HG02943 (cell line): Measurements from ENCODE around the gene SPSB2.

Experiments
- ATAC-seq: cut with Tn5 transposase; IDR thresholded peaks from one replicate; pipeline ENCODE4 v1.9.1; 2021; ENCODE audit warnings: mild to moderate bottlenecking, low read depth, moderate library complexity; ENCODE audit not compliant: unreplicated experiment

SPSB2 gene

DNA sequence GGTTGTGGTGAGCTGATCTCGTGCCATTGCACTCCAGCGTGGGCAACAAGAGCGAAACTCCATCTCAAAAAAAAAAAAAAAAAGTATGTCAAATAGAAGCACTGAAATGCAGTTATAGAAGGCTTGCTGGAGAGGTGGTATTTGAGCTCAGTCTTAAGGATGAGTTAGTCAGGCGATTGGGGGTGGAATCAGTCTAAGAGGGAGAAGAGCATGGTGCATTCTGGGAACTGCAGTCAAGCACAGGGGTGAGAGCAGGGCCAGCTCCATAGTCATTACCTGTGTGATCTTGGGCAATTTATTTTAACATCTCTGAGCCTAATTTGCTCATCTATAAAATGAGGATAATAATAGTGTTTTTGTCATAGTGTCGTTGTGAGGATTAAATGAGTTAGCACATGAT lies 38.2 kb downstream of the SPSB2 start:
- ATAC-seq = no peak

DNA sequence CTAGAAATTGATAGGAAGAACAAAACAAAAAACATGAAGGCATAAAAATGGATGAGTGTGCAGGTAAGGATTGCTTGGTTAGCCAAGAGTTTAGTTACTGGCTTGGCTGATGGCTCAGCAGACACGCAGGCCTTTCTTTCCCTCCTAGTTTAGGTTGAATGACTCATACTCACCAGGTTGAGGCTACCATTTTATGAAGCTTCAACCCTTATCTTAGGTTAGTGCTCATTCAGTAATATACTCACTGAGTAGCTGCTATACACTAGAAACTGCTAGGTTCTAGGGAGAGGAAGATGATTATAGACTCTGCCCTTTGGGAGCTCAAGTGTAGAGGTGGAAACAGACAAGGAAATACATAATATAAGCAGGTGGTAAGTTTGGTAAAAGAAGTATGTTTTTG lies 38.8 kb downstream of the SPSB2 start:
- no peak for ATAC-seq

DNA sequence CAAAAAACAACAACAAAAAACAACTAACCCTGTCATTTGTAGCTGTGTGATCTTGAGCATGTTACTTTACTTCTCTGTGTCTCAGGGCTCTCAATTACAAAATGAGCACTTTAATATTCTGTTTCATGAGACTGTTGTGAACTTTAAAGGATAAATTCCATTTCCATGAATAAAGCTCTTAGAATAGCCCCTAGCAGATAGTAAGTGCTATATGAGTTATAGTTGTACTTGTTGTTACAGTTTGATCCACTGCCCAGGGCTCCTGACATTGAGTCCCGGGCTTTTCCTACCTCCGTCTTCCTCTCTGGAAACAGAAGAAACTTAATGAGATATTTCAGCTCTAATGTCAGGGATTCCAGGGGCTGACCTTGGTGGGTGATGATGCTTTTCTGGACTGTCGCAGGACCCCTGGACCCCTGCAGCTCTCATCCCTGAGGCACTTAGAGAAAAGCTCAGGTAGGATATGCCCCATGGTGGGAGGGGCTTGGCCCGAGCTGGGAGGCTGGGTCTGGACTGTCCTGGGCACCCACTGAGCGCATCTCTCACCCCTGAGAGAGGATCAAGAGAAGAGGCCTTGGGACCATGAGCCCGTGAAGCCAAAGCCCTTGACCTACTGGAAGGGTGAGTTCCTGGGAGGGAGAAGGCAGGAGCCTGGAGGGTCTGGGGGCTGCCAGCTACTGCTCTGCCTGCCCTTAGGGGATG lies 39.8 kb downstream of the SPSB2 start:
- ATAC-seq = no peak

DNA sequence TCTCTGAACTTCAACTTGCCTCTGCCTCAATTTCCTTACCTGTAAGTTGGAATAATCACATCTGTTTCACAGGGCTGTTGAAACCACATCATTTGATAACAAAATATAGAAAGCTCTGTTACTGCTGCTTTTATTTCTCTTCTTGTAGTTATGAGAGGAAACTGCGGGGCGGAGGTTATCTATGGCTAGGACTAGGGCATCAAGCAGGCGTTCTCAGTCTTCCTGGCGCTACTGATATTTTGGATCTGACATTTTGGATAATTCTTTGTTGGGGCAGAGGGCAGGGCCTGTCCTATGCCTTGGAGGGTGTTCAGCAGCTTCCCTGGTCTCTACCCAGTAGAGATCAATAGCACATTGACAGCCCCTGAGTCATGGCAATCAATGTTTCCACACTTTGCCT lies 41.0 kb downstream of the SPSB2 start:
- no peak for ATAC-seq

DNA sequence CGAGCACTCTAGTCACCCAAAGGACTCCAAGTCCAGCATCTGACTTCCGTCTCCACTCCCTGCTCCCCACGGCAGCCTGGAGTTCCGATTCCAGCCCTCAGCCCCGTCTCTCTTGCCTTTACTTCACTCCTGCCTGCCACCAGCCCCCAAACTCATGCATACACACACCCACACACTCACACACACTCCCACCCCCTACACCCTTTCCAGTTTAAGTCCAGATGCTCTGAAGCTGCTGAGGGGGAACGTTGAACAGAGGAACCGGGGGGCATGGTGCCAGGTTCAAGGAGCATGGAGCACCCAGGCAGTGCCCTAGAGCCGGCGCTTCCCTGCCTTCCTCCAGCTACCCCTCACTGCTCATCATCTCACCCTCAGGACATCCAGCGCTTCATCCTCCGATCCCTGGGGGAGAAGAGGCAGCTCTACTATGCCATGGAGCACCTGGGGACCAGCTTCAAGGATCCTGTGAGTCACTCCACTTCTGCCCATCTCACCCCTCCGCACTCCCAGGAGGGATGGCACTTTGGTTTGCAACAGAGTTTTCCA lies 41.6 kb downstream of the SPSB2 start:
- ATAC-seq = no peak

DNA sequence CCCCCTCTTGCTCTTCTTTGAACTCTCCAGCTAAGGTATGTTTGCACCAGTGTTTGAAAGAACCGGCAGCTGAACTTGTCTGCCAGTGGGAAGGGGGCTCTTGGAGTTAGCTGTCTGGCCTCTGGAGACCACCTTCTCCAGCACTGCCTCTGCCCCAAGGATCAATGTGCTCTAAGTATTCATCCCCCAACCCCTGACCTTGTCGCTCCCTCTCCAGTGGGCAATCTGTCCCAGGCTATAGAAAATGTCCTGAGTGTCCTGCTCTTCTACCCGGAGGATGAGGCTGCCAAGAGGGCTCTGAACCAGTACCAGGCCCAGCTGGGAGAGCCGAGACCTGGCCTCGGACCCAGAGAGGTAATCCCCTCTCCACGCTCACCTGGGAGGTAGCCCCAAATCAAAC lies 42.1 kb downstream of the SPSB2 start:
- no peak for ATAC-seq

DNA sequence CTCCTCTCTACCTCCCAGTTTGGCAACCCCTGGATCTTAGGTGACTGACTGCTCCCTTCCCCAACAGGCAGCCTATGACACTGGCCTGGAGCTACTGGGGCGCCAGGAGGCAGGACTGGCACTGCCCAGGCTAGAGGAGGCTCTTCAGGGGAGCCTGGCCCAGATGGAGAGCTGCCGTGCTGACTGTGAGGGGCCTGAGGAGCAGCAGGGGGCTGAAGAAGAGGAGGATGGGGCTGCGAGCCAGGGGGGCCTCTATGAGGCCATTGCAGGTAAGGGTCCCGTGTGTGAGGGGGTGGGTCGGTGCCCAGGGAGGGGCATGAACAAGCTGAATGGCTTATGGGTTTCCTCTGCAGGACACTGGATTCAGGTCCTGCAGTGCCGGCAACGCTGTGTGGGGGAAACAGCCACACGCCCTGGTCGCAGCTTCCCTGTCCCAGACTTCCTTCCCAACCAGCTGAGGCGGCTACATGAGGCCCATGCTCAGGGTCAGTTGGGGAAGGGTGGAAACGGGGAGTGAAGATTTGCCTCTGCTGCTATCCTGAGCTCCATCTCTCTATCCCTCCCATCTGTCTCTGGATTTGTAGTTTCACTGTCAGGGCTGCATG lies 42.7 kb downstream of the SPSB2 start:
- ATAC-seq = no peak

DNA sequence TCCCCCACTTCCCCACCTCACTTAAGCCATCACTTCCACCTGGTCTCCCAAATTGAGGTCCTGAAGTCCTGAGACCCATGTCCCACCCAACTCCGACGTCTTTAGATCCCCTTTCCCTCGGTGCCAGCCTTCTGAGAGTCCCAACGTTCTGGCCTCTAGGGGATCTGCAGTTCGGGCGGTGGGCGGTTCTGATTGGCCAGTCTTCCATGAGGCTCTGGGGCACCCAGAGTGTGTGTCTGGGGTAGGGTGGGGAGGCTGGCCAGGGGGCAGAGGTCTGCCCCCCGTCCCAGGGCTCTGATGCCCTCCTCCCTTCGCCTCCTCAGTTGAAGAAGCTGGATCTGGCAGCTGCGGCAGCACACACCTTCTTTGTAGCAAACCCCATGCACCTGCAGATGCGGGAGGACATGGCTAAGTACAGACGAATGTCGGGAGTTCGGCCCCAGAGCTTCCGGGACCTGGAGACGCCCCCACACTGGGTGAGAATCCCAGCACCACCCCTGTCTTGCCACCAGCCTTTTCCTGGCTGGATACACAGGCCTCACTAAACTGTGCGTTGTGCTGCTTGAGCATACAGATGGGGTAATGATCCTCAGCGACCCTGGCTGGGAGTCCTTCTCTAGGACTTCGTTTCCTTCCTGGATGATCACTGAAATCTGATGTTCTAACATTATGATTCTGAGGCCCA lies 43.4 kb downstream of the SPSB2 start:
- no peak for ATAC-seq

DNA sequence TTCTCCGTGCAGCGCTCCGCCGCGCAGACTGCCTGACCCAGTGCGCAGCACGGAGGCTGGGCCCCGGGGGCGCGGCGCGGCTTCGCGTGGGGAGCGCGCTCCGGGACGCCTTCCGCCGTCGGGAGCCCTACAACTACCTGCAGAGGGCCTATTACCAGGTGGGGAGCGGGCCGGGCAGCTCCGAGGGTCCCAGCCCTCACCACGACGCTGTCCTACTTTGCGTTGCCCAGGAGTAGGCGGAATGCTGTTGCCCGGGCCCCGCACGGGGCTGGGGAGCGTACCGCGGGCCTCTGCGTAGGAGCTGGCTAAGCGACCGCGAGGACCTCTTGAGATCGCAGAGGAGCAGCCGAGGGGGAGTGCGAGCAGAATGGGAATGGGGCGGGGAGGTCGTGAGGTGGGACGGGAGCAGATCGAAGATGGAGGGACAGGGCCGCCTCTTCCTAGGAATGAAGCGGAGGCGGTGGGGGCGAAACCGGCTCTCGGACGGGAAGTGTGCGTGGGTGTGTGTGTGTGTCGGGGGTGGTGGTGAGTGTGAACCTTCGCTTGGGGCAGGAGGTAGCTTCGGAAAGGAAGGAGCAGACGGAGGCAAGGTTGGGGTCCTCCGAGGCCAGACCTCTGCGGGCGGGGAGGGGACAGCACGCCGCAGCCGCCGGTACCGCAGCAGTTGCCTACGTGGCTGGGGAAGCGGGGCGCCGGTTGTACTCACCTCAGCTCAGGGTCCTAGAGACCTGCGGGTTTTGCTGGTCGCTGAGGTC lies 44.1 kb downstream of the SPSB2 start:
- ATAC-seq = no peak

DNA sequence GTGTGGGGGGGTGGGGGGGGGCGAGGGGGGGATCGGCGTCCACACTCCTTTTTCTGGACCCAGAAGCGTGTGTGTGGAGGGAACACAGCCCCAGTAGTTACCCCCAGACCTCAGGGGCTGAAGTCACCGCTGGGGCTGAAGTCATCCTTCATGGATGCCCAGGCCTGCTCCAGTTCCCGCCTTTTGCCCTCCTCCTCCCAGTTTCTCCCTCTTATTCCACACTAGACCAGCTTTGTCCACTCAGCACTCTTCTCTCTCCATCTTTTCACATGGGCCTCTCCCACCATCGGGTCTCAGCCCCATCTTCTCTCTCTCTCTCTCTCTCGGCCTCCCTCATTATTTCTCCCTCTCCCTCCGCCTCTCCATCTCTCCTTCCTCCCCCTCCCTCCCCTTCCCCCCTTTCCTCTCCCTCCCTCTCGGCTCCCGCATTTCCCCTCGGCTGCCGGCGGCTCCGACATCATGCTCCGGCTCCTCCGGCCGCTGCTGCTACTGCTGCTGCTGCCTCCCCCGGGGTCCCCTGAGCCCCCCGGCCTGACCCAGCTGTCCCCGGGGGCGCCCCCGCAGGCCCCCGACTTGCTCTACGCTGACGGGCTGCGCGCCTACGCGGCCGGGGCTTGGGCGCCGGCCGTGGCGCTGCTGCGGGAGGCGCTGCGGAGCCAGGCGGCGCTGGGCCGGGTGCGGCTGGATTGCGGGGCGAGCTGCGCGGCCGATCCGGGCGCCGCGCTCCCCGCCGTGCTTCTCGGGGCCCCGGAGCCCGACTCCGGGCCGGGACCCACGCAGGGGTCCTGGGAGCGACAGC lies 44.9 kb downstream of the SPSB2 start, which contains the start of gene P3H3:
TSS of gene P3H3 (plus strand) at position 426 of the 799 bp plus-strand sequence. CDS start at position 460, 34 bp downstream.
- ATAC-seq = no peak

DNA sequence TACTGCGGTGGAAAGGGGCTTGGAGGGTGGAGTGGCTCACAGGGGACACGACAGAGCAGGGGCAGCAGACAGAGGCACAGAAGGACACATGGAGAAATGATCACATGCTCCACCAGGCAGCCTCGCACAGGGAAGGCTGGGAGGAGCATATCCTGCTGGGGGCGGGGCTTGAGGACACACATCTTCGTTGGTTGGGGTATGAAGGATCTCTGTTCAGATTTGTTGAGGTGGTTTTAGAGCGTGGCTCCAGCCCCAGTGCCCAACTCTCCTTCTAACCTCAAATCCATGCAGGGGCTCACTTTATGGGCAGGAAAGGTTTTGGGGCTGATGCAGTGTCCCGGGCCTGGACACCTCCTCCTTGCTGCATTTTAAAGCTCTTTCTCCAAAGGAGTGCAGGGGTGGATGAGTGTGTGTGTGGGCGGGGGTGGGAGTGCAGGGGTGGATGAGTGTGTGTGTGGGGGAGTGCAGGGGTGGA lies 45.6 kb downstream of the SPSB2 start:
- ATAC-seq = no peak

DNA sequence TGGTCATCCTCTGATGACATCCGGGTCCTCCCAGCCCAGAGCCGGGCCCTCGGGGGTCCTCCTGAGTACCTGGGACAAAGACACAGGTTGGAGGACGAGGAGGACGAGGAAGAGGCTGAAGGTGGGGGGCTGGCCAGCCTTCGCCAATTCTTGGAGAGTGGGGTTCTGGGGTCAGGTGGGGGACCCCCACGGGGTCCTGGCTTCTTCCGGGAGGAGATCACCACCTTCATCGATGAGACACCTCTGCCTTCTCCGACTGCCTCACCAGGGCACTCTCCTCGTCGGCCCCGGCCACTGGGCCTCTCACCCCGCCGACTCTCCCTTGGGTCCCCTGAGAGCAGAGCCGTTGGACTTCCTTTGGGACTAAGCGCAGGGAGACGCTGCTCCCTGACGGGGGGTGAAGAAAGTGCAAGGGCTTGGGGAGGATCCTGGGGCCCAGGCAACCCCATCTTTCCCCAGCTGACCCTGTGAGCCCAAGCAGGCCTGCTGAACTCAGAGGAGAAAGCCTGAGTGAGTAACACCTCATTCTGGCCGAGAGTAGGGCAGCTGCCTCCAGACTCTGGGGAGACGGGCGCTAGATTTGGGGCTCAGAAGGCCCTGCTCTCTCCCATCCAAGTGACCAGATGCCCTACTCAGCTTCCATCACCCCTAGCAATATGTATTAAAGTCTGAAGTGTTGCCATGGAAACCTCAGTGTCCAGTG lies 46.2 kb downstream of the SPSB2 start:
- ATAC-seq = no peak

DNA sequence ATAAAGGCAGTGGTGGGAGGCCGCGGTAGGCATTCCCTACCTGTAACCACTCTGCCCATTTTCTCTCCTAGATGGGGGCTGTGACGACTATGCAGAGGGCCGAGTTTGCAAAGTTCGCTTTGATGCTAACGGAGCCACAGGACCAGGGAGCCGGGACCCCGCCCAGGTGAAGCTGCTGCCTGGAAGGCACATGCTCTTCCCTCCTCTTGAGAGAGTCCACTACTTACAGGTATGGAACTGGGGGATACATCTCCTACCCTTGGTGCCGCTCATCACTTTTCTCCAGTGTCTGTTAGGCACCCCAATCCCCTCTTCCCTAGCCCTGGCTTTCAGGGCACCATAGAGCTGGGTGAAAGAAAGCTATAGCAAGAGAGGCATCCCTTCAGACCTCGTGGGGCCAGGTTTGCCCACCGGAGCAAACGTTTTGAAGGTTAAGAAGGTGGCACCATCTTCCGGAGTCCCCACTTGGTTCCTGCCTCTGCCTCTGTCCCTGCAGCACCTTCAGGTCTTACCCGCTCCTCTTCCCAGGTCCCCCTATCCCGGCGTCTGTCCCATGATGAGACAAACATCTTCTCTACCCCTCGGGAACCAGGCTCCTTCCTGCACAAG lies 46.9 kb downstream of the SPSB2 start:
- ATAC-seq = no peak

DNA sequence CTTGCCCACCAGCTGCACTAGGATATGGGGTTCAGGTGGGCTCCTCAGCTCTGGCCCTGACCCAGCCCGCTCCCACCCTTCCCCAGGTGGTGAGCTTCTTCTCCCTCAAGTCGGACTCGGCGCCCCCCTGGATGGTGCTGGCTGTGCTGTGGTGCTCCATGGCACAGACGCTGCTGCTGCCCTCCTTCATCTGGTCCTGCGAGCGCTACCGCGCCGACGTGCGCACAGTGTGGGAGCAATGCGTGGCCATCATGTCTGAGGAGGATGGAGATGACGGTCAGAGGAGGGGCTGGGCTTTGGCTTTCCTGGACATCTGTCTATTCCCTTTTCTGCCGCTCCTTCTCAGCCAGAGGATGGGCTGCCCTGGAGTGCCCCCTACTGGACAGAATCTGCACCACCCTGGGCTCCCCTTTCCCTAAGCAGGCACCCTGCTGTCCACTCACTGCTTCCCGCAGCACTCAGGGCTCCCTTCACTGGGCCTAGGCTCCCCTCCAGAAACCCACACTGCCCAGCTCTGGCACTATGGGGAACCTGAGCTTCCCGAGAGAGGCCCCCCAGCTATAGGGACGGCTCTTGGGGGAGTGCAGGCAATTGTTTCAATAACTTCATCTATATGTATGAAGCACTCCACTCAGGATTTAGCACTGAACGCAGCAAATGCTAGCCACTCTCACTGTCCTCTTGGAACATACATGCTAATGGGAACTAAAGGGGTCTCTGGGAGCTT lies 47.5 kb downstream of the SPSB2 start:
- ATAC-seq = no peak

DNA sequence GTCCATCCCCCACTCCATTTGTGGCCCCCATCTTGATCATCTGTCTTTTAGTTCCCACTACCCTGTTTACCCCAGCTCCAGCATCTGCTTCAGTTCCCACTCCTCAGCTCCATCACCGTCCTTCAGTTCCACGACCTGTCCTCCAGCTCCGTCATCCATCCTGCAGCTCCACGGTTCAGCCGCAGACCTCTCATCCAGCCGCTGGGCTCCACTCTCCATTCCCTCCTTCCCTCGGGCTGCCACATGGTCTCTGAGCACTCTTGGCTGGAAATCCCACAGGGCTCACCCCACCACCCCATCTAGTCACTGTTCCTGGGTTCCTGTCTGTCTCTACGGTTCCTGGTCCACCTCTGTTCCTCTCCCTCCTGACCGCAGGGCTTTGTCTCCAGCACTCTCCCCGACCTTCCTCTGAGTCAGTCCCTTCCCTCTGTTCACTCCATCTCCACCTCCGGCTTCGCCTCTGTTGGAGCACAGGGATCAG lies 48.2 kb downstream of the SPSB2 start:
- ATAC-seq = no peak

DNA sequence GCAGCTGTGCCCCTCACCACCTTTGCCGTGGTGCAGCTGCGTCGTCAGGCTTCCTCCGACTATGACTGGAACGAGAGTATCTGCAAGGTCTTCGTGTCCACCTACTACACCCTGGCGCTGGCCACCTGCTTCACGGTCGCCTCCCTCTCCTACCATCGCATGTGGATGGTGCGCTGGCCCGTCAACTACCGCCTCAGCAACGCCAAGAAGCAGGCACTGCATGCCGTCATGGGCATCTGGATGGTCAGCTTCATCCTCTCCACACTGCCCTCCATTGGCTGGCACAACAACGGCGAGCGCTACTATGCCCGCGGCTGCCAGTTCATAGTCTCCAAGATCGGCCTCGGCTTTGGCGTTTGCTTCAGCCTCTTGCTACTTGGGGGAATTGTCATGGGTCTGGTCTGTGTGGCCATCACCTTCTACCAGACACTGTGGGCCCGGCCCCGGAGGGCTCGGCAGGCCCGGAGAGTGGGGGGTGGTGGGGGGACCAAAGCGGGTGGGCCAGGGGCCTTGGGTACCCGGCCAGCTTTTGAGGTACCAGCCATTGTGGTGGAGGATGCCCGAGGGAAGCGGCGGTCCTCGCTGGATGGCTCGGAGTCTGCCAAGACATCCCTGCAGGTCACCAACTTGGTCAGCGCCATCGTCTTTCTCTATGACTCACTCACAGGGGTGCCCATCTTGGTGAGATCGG lies 48.9 kb downstream of the SPSB2 start:
- no peak for ATAC-seq
